T-helper 9 cell (primary cell): ENCODE data around the gene JUN.

Source experiments
- DNase-seq: peaks from one replicate; pipeline ENCODE4 v3.0.0-alpha.2; 2020

JUN gene

DNA sequence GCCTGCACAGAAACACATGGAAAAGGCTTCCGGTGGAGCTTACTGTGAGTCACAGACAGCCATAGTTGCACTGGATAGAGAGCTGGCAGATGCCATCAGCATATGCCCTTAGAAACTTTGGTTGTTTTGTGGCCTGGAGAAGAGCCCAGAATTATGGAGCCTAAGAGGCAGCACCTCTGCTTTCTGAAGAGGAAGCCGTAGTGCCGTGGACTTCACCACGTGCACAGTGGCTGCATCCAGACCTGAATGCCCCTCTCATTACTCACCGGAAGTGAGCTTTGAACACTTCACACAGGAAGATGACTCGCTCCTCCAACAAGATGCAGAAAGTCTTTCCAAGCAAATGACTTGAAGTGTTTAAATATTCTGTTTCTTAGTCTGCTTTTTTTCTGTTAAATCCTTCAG is 28.4 kb downstream of the JUN start:
- DNase-seq, result peak; percentile 17

DNA sequence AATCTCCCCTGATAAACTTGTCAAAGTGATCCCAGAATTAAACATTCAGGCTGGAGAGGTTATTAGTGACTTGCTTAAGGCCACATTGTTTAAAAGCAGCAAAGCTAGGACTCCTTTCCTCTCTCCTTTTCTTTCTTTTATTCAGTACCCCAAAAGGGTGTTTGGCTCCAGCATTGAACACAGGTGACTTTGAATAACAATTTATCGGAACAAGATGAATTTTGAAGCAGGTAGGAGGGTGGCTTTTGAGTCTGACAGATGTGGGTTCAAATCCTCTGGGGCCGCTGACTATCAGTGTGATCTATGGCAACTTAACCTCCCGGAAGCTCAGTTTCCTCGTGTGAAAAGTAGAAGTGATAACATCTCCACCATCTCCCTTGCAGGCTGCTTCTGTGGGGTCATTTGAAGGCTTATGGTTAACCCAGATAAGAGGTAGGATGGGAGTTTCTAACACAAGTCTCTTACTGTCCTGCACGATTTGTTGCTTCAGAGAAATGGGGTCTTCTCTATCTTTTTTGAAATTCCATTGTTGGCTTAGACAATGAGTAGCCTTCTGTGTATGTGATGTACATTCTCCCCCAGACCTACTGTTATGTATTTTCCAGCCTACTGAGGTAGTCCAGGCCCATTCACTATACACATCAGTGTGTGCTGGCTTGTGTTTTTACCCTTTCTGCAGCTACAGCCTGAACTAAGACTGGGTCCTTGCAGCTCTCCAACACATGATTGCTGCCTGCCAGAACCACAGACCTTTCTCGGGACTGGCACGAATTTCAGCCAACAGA is 29.0 kb downstream of the JUN start:
- DNase-seq, result no peak

DNA sequence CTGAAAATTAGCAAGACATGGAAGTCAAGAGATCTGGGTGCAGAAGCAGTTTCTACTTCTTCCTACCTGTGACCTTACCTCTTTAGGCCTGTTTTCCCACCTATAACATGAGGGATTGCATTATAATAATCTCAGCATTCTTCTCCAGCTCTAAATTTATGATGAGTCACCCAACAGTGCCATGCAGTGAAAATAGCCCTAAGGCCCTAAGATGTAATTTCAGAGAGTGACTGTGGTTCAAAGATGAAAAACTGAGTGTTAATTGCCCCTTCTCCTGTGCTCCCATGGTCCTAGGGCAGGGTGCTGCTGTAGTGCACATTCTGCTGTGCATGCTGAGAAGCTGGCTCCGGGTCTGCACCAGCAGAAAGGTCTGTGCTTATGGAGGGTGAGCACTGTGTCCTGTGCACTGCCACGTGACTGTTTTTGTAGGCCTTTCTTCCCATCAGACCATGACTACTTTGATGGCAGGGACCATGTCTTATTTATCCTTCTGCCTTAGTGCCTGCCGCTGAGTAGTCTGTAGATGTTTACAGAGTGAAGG is 29.7 kb downstream of the JUN start:
- no peak for DNase-seq

DNA sequence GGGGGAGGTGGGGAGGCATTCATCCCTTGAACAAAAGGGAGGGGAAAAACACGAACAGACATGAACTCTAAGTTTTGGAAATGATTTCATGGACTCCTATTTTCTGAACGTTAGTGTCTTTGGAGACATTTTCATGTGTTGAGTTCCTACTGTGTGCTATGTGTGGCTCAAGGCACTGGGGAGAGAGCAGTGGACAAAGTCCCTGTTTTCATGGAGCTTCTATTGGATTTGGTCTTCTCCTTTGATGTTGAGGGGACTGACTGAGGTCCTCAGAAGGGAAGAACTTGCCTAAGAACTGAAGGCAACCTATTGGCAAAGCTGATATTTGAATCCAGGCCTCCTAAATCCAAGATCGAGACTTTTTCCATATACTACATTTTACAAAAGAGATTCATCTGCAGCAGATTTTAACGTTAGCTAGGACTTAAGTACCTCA is 30.4 kb downstream of the JUN start:
- DNase-seq, result no peak

DNA sequence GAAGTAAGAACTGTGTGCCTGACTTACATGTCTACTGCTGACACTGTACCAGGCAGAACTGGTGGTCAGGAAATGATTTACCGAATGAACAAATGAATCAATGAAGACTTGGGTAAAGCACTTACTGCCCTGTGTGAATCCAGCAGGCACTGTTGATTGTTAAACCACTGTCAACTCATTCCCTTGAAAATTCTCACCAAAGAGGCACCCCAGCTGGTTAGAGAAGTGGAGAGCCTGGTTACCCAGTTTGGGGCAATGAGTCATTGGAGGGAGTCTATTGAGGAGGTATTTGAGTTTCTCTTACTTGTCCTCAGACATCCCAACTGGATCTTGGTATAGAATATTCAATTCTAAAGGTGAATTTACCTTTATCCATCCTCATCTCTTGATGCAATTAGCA is 34.2 kb downstream of the JUN start:
- DNase-seq, result no peak

DNA sequence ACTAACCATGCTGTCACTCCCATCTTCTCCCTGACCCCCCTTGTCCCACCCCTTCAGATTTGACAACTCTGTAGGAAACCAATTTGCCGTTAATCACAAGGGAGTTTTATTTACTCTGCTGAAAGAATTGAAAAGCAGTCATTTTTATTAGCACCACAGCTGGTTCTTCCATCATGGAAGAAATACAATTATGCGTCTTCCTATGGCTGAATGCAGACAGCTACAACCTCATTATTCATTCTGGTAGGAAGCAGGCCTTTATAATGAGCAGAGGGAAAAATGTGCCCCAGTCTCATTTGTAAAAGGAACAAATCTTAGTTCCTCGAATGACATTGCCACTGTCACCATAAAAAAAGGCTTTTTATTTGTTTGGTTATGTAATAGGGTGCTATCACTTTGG is 35.2 kb downstream of the JUN start:
- DNase-seq, result no peak

DNA sequence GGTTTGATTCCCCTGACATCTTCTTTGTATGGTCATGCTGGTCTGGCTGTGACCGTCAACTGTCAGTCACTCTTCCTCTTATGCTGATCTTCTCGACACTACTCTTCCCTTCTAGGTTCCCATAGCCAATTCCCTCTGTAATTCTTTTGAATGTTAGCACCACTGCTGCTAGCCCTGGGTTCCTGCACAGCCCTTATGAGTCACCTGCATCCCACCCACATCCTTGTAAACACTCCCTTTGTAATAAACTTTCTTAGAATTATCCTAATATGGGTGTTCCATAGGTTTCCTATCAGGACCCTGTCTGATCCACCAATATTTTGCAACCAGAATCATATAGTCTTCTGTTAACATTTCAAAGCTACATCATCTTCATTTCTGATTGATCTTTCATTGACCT is 37.1 kb downstream of the JUN start:
- DNase-seq, result no peak

DNA sequence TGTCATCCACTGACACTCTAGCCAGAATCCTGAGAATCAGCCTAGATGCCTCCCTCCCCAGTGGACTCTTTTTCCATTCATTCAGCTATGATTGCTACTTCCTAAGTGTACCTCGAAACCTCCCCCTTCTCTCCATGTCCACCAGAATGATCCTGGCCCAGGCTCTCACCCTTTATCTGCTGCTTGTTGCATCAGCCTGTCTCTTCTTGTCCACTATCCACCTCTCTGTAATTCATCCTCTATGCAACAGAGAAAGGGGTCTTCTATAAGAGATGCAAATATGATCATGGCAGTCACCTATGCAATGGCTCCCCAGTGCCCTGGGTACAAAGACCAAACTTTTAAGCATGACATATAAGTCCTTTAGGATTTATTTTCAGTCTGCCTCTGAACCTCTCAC is 37.7 kb downstream of the JUN start:
- no peak for DNase-seq

DNA sequence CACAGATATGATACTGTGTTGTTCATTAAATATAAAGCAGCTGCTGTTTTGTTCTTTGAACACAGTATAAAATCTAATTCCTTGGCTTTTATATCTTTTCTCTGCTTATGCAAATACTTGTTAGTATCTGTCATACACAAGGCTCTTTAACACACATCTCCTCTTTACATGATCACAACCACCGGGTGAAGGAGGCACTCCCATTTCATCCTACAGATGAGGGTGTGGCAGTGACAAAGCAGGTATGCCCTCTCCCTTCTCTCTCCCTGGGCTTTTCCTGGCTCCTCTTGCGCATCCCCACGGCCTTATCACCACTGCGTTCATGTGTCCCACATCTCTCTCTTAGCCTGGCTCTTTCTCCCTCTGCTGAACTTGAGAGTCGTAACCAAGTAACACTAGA is 38.2 kb downstream of the JUN start:
- no peak for DNase-seq

DNA sequence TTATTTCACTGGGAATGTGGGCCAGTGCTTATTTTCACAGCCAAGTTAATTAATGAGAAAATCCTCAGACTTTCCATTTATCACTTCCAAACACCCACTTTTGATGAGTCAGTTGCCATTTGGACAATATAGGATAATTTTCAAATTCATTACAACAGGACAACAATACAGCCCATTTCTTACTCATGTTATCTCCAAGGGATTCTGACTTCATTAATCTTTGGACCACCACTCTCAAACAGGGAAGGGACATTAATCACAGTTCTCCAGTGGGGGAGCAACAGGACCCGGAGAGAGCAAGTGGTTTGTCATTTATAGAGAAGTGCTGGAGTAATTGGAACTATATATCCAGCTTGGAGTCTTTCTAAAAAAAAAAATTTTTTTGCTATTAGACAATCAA is 38.7 kb downstream of the JUN start:
- DNase-seq, result no peak

DNA sequence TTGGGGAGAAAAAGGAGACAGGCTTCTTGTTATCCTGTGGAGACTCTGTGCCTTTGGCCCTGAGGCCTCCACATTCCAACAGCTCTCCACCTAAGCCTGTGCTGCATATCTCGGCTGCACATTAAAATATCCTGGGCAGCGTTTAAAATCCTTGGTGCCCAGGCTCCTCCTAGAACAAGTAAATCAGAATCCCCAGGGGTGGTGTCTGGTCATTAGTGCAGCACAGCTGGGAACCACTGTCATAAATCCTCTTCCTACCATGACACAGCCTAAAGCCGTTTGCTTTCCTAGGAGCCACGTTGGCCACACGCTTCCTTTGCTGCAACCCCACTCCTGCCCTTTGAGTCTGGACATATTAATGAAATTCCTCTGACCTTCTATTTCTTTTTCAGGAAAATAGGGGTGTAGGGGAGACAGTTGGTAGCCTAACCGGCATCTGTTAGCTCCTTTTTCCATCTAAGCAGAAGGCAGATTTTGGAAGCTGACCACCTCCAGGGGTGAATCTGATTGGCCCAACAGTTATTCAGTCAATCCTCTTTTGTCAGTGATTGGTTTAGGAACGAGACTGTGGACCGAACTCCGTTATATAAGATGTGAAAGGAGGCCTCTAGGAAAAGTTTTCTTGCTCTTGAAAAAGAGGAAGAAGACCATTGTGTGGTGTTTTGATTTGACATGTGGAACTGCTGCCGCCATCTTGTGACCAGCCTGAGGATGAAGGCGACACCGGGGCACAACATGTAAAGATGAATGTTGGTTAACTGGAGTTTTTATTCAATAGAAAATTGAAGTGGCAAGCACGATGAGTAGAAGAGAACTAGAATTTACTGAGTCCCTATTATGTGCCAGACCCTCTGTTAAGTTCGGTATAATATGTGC is 41.9 kb downstream of the JUN start:
- no peak for DNase-seq

DNA sequence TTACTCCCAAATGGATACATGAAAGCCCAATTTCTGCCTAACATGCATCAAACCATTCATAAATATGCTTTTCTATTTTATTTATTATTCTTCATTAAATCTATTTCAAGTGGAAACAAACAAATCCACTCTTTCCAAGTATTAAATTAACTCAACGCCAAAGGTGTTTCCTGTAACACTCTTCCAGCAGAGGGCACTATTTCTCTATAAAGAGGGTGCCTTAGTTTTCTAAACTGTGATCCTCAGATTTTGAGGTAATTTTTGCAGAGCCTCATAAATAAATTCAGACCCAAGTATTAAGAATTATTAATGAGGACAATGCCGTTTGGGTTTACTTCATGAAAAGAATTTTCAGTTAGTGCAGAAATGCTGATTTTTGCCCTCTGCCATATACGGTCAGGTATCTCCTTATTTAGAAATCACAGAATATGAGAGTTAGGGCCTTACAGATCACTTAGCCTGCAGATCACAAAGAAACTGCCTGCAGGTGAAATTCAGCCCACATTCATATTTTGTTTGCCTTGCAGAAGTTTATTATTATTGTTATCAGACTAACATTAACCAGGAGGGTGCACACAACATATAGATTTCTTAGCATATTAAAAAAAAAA is 43.9 kb downstream of the JUN start:
- DNase-seq, result no peak

DNA sequence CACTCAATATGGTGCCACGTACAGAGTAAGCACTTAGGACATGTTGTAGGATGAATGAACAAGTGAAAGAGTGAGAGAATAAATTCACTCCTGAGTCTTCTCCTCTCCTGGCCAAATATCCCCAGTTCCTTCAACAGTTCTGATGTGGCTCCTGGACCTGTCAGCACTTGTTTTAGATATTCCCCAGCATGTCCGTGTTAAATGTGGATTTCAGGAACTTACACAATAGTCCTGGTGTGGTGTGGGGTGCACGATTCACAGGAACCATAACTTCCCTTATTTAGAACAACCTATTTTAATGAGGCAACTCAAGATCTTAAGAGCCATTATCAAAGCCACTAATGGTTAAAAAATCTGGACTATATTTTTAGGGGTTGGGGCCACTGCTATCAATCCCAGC is 45.0 kb downstream of the JUN start:
- DNase-seq, result no peak

DNA sequence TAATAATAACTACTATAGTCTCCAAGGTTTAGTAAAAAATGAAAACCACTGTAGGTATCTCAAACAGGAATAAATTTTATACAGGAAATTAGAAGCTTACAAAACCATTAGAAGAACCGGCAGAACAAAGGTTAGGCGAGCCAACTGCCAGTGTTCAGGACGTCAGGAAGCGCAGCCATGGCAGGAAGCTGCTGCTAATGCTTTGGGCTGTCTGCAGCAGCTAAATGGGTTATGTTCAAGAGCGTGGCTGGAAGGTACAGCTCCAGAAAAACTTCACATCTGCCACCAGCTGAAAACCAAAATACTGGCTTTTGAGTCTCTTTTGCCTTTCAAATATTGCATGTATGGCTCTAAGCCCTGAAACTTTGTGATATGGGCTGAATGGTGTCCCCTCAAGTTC is 48.3 kb downstream of the JUN start:
- DNase-seq, result no peak

DNA sequence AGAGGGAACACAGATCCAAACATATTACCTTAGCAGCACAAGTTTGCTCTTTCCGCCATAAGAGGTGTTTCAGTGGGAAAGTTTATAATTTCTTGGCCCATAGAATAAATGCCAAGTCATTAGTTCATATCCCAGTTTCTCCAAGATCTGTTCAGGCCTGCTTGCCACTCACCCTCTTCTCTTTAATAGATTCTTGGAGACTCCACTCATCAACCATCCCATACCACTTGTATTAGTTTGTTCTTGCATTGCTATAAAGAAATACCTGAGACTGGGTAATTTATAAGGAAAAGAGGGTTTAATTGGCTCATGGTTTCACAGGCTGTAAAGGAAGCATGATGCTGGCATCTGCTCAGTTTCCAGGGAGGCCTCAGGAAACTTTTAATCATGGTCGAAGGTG is 49.2 kb downstream of the JUN start:
- no peak for DNase-seq

DNA sequence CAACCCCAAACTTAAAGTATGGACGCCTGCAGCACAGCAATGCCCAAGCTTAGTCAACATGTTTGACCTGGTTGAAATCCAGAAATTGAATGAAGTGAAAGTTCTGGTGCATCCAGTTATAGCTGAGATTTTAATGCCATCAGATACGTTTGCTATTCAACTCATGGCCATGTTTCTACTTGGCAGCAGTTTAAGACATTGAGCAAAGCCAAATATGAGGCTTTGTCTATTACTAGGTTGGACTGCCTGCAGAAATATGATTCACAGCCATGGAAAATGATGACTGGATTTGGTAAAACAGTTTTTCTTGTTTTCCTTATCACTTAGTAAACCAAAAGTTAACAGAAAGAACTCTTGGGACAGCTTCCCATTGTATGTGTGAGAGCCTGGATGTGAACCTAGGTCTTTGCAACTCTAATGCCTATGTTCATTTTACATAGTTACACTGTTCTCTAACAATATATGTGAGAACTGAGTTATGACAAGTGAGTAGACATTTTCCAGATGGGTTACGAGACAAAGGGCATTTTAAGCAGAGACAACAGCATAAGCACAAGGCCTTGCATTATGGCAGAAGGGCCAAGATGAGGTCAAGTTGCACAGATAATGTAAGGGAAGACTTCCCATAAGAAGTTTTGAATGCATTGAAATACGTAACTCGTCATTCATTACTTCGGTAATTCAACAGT is 51.6 kb downstream of the JUN start:
- DNase-seq, result no peak
